ENCODE data around the gene ECPAS. TPM values are rescaled to one million over a fixed set of nuclear protein-coding genes. Genes with fewer than 3 reads are reported as not detected.
A peak's percentile ranks its signal among the peaks of the same experiment; 100 is the strongest.
"Not testable (repeated sequence)": the region's sequence is repeated elsewhere in the genome, so short reads cannot be mapped to it uniquely, and the experiment has no call there.

Gene ECPAS
- total RNA-seq, 1 experiment from 2014 or later: 35.7 TPM

GRCh38 chr9:111501005-111501562 is 16.9 kb upstream of the ECPAS start:
- Histone ChIP-seq H3K4me3 (no peak overlapping the region), H3K9me3 (replicated peaks) (no peaks in the 10 kb centered on the region), H3K4me1 (replicated peaks) (no peaks in the 10 kb centered on the region), H3K27ac (no peak overlapping the region), H3K27me3 (replicated peaks) (no peaks in the 10 kb centered on the region), H3K36me3 (no peaks in the 10 kb centered on the region)
- no peak for DNase-seq (ENCODE audit: low read depth in 1 of 2, low spot score in 2 of 2)

DNA sequence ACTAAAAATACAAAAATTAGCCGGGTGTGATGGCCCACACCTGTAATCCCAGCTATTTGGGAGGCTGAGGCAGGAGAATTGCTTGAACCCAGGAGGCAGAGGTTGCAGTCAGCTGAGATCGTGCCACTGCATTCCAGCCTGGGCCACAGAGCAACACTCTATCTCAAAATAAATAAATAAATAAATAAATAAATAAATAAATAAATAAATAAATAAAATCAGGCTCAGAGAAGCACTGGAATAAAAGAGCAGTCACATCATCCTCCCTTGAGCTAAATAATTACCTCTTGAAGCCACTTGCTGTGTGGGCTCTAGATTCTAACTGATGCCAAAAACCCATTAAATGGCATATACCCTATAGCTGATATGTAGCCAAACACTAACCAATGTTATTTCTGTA is 13.0 kb upstream of the ECPAS start:
- H3K4me3 ChIP-seq; H3K27me3 ChIP-seq (replicated peaks); H3K27ac ChIP-seq; H3K9me3 ChIP-seq (replicated peaks); H3K36me3 ChIP-seq; DNase-seq (ENCODE audit: low read depth in 1 of 2, low spot score in 2 of 2); H3K4me1 ChIP-seq (replicated peaks): not testable (repeated sequence)

GRCh38 chr9:111484572-111484894 is 350 bp upstream of the ECPAS start:
- Histone ChIP-seq H3K4me3 (peak overlapping the region; percentile 96), H3K9me3 (replicated peaks) (no peaks in the 10 kb centered on the region), H3K36me3 (peaks cover 14% of the 10 kb centered on the region), H3K27me3 (replicated peaks) (no peaks in the 10 kb centered on the region), H3K4me1 (replicated peaks) (peaks cover 9% of the 10 kb centered on the region), H3K27ac (peak overlapping the region; percentile 83)
- no peak for DNase-seq (ENCODE audit: low read depth in 1 of 2, low spot score in 2 of 2)

DNA sequence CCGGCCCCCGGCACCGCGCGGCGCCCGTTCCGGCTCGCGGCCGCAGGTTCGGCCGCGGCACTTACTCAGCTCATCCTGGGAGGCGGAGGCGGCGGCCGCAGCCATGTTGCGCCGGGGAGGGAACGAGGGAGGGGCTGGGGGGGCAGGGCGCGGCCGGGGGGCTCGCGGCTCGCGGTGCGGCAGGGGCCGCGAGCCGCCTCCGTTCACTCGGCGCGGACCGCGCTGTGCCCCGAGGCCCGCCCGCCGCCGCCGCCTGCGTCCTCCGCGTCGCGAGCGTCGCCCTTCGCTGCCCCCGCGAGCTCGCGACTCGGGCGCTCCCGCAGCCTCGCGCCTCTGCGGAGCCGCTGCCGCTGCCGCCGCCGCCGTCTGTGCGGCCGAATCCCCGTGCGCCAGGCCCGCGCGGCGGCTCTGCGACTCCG is 735 bp downstream of the ECPAS start:
- peak overlapping the region; percentile 82; the same call in 1 of the 2 replicates for H3K27ac ChIP-seq

GRCh38 chr9:111482694-111483438 is 1.3 kb downstream of the ECPAS start:
- Histone ChIP-seq H3K4me3 (peak overlapping the region; percentile 96), H3K9me3 (replicated peaks) (no peaks in the 10 kb centered on the region), H3K27me3 (replicated peaks) (no peaks in the 10 kb centered on the region), H3K36me3 (peaks cover 14% of the 10 kb centered on the region), H3K4me1 (replicated peaks) (peaks cover 9% of the 10 kb centered on the region), H3K27ac (peak overlapping the region; percentile 82)
- peak; percentile 63 to 67 for DNase-seq (ENCODE audit: low read depth in 1 of 2, low spot score in 2 of 2)

More for the DNA sequence above, 735 bp downstream of the ECPAS start:
- DNase-seq (ENCODE audit: low read depth in 1 of 2, low spot score in 2 of 2): peak in 1 of 2 experiments; percentile 46
- Histone ChIP-seq H3K27me3 (replicated peaks) (no peaks in the 10 kb centered on the region), H3K36me3 (peaks cover 14% of the 10 kb centered on the region), H3K4me1 (replicated peaks) (peaks cover 9% of the 10 kb centered on the region), H3K4me3 (peak overlapping the region; percentile 96), H3K9me3 (replicated peaks) (no peaks in the 10 kb centered on the region)

GRCh38 chr9:111481885-111482636 is 2.1 kb downstream of the ECPAS start:
- Histone ChIP-seq H3K9me3 (replicated peaks) (no peaks in the 10 kb centered on the region), H3K27ac (no peak overlapping the region), H3K4me3 (peak overlapping the region; percentile 96), H3K27me3 (replicated peaks) (no peaks in the 10 kb centered on the region), H3K4me1 (replicated peaks) (peaks cover 9% of the 10 kb centered on the region), H3K36me3 (peaks cover 14% of the 10 kb centered on the region)
- no peak for DNase-seq (ENCODE audit: low read depth in 1 of 2, low spot score in 2 of 2)

- no peak for DNase-seq (ENCODE audit: low read depth in 1 of 2, low spot score in 2 of 2)
Observed at GRCh38 chr9:111477677-111478076, 6.5 kb downstream of the ECPAS start.

DNA sequence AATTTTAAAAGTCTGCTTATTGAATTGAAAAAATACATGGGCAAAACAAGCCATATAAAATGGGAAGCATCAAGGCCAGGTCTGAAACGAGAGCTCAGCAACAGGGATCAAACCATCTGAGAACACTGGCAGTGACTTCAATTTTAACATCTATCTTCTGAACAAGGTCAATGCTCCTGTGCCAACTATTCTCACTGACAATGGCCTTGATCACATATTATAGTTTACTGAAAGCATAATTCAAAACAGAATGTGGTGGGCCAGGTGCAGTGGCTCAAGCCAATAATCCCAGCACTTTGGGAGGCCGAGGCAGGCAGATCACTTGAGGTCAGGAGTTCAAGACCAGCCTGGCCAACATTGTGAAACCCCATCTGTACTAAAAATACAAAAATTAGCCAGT is 9.0 kb downstream of the ECPAS start:
- Histone ChIP-seq H3K27ac (no peak overlapping the region), H3K4me1 (replicated peaks) (no peaks in the 10 kb centered on the region), H3K4me3 (no peak overlapping the region), H3K27me3 (replicated peaks) (no peaks in the 10 kb centered on the region), H3K9me3 (replicated peaks) (no peaks in the 10 kb centered on the region), H3K36me3 (no peaks in the 10 kb centered on the region)
- no peak for DNase-seq (ENCODE audit: low read depth in 1 of 2, low spot score in 2 of 2)

More at GRCh38 chr9:111477677-111478076, 6.5 kb downstream of the ECPAS start:
- no peaks in the 10 kb centered on the region for H3K9me3 ChIP-seq (replicated peaks)
- no peak overlapping the region for H3K27ac ChIP-seq
- H3K27me3 ChIP-seq (replicated peaks): no peaks in the 10 kb centered on the region
- peaks cover 5% of the 10 kb centered on the region for H3K36me3 ChIP-seq
- no peak overlapping the region for H3K4me3 ChIP-seq
- H3K4me1 ChIP-seq (replicated peaks): peaks cover 9% of the 10 kb centered on the region

DNA sequence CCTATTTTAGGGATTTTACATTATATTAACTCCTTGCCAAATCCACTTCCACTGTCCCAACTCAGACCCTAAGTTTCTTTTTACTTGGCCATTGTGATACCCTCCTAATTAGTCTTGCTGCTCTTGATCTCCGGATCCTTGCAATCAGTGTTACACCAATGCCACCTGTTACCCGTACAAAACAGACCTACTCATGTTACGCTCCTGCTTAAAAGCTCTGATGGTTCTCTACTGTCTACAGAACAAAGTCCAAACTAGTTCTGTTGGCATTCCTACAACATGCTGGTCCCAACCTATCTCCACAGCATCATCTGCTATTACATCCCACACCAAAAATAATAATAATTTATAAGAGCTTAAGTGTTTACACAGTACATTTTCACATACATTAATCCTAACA is 9.8 kb downstream of the ECPAS start:
- no peak overlapping the region for H3K27ac ChIP-seq
- H3K4me1 ChIP-seq (replicated peaks): no peaks in the 10 kb centered on the region
- H3K4me3 ChIP-seq: no peak overlapping the region
- no peak for DNase-seq (ENCODE audit: low read depth in 1 of 2, low spot score in 2 of 2)
- no peaks in the 10 kb centered on the region for H3K27me3 ChIP-seq (replicated peaks)
- no peaks in the 10 kb centered on the region for H3K36me3 ChIP-seq
- H3K9me3 ChIP-seq (replicated peaks): no peaks in the 10 kb centered on the region

DNA sequence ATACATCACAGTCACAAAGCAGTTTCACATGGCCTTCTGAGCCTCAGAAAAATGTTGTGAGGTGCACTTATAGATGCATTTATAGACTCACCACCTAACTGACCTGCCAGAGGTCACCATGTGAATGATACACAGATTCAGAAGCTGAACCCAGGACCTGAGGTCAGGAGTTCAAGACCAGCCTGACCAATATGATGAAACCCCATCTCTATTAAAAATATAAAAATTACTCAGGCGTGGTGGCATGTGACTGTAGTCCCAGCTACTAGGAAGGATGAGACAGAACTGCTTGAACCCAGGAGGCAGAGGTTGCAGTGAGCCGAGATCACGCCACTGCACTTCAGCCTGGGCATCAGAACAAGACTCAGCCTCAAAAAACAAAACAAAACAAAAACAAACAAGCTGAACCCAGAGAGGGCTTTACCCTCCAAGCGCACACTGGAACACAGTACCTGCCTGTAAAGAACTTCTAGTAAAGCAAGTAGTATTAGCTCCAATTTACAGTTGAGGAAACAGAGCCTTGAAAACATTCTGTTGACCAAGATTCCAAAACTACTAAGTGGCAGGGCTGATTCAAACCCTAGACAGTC is 16.3 kb downstream of the ECPAS start:
- Histone ChIP-seq H3K9me3 (replicated peaks) (no peaks in the 10 kb centered on the region), H3K27me3 (replicated peaks) (no peaks in the 10 kb centered on the region), H3K36me3 (no peaks in the 10 kb centered on the region), H3K4me1 (replicated peaks) (no peaks in the 10 kb centered on the region), H3K4me3 (no peak overlapping the region), H3K27ac (no peak overlapping the region)
- no peak for DNase-seq (ENCODE audit: low read depth in 1 of 2, low spot score in 2 of 2)

DNA sequence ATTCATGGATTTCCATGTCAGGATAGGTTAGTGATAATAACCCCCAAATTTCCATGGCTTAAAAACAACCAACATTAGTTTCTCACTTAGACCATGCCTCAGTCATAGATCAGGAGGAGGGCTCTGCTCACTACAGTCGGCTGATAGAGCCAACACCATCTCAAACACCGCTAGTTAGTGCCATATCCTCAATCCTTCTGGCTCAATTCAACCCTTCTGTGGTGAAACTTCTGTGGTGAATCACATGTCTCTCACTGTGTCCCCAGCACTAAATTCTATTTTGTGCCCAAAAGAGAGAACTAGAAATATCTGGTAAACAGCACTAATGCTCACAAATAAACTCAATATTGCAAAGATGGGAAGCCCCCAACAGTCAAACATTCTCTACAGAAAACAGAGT is 21.1 kb downstream of the ECPAS start:
- Histone ChIP-seq H3K4me1 (replicated peaks) (no peaks in the 10 kb centered on the region), H3K9me3 (replicated peaks) (no peaks in the 10 kb centered on the region), H3K36me3 (no peaks in the 10 kb centered on the region), H3K4me3 (no peak overlapping the region), H3K27ac (no peak overlapping the region), H3K27me3 (replicated peaks) (no peaks in the 10 kb centered on the region)
- no peak for DNase-seq (ENCODE audit: low read depth in 1 of 2, low spot score in 2 of 2)

- no peaks in the 10 kb centered on the region for H3K9me3 ChIP-seq (replicated peaks)
- H3K27me3 ChIP-seq (replicated peaks): no peaks in the 10 kb centered on the region
- no peaks in the 10 kb centered on the region for H3K36me3 ChIP-seq
- DNase-seq (ENCODE audit: low read depth in 1 of 2, low spot score in 2 of 2): no peak
- H3K27ac ChIP-seq: no peak overlapping the region
- H3K4me3 ChIP-seq: no peak overlapping the region
- no peaks in the 10 kb centered on the region for H3K4me1 ChIP-seq (replicated peaks)
Observed at GRCh38 chr9:111458139-111459009, 25.8 kb downstream of the ECPAS start.

GRCh38 chr9:111456529-111456928 is 27.7 kb downstream of the ECPAS start:
- H3K36me3 ChIP-seq: no peaks in the 10 kb centered on the region
- no peaks in the 10 kb centered on the region for H3K27me3 ChIP-seq (replicated peaks)
- H3K4me1 ChIP-seq (replicated peaks): no peaks in the 10 kb centered on the region
- H3K4me3 ChIP-seq: no peak overlapping the region
- no peaks in the 10 kb centered on the region for H3K9me3 ChIP-seq (replicated peaks)
- no peak for DNase-seq (ENCODE audit: low read depth in 1 of 2, low spot score in 2 of 2)
- H3K27ac ChIP-seq: no peak overlapping the region
